ENCODE data around the gene ZMIZ2. TPM values are rescaled to one million over a fixed set of nuclear protein-coding genes. Genes with fewer than 3 reads are reported as not detected.
"Not testable (repeated sequence)": the region's sequence is repeated elsewhere in the genome, so short reads cannot be mapped to it uniquely, and the experiment has no call there.

ZMIZ2 gene
- total and polyA plus RNA-seq, 7 donors, result 11.7 to 32.9 (median 25.0) TPM

DNA sequence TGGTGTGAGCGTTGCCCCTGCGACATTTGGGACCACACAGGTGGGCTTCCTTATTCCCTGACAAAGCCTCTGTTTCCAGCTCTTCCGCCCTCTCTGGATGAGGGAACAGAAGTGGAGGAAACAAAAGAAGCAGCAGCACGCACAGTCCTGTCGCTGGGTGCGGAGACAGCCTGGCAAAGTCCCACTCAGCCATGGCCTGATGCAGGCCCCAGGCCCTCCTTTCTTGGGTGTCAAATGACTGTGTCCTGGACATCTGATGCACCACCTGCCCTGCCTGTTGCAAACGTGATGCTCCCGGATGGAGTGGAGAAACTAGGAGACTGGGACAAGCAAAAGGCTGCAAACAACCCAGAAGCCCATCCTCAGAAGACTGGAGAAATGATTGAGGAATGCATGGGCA lies 20.7 kb downstream of the ZMIZ2 start:
- Histone ChIP-seq H3K4me1 (peaks cover 35% of the 10 kb centered on the region), H3K27ac (no peak overlapping the region), H3K4me3 (no peak overlapping the region), H3K36me3 (ENCODE audit: insufficient read depth in 1 of 2, low read depth in 1 of 2) (peaks cover 3 to 33% of the 10 kb centered on the region in 2 donors), H3K27me3 (ENCODE audit: insufficient read depth in 3 of 3, low read length in 2 of 3) (no peaks in the 10 kb centered on the region), H3K9me3 (no peaks in the 10 kb centered on the region)
- TF ChIP-seq, protein P1, sequence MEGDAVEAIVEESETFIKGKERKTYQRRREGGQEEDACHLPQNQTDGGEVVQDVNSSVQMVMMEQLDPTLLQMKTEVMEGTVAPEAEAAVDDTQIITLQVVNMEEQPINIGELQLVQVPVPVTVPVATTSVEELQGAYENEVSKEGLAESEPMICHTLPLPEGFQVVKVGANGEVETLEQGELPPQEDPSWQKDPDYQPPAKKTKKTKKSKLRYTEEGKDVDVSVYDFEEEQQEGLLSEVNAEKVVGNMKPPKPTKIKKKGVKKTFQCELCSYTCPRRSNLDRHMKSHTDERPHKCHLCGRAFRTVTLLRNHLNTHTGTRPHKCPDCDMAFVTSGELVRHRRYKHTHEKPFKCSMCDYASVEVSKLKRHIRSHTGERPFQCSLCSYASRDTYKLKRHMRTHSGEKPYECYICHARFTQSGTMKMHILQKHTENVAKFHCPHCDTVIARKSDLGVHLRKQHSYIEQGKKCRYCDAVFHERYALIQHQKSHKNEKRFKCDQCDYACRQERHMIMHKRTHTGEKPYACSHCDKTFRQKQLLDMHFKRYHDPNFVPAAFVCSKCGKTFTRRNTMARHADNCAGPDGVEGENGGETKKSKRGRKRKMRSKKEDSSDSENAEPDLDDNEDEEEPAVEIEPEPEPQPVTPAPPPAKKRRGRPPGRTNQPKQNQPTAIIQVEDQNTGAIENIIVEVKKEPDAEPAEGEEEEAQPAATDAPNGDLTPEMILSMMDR (IDR thresholded peaks at IDR 0.05), result no peak
- WGBS, 3 donors, result 23 to 40% (median 26%) methylated on average over 8 of the region's 8 CpGs
- intact Hi-C loops (cut with DNase I), result no loop called here
- ATAC-seq, result peak; percentile 19 to 51 (median 40)
- DNase-seq, result no peak

DNA sequence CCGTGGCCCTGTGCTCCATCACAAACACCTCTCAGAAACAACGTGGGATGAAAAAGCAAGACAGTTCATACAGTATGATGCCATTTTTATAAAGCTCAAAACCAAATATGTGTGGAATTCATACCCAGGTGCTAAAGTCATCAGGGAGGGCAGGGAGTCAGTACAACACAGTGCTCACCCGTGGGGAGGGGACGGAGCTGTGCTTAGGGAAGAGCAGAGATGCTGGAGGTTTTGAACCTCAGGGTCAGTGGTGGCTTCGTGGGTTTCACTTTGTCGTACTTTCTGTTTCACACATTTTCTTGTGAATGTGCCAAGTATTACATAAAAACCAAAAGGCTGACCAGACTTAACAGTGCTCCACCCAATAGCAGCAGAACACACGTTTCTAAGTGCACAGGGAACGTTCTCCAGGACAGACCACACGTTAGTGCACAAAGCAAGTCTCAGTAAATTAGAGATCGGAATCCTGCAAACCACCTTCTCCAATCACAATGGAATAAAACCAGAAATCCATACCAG lies 21.2 kb downstream of the ZMIZ2 start:
- intact Hi-C loops (cut with DNase I), result no loop called here
- TF ChIP-seq, protein P1 (IDR thresholded peaks at IDR 0.05), result no peak
- peak in 3 of 4 donors; percentile 9 to 19 (median 13) for ATAC-seq

DNA sequence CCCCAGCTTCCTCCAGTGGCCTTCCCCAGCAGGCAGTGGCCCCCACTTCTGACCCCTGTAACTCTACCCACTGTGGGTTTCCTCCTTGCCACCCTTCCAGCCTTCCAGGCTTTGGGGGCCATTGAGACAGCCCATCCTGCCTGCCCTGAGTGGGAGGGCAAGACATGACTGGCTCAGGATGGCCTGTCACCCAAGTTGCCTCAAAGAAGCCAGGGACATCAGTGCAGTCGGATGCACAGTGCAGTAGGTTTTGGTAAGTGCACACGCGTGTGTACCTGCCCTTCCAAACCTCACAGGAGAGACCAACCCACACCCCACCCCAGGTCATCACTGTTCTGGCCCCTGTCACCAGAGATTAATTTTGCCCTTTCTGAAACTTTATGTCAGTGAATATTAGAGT lies 22.7 kb downstream of the ZMIZ2 start:
- no peak for DNase-seq

More for the DNA sequence above, 21.2 kb downstream of the ZMIZ2 start:
- peaks cover 3 to 29% of the 10 kb centered on the region in 2 donors for H3K36me3 ChIP-seq (ENCODE audit: insufficient read depth in 1 of 2, low read depth in 1 of 2)
- 10 to 15% (median 11%) methylated on average over 10 of the region's 10 CpGs for WGBS, 3 donors
- H3K27me3 ChIP-seq (ENCODE audit: insufficient read depth in 3 of 3, low read length in 2 of 3), result no peaks in the 10 kb centered on the region
- H3K4me3 ChIP-seq, result no peak overlapping the region
- no peak overlapping the region for H3K27ac ChIP-seq
- no peaks in the 10 kb centered on the region for H3K9me3 ChIP-seq
- H3K4me1 ChIP-seq, result peaks cover 35% of the 10 kb centered on the region
- no peak for DNase-seq

DNA sequence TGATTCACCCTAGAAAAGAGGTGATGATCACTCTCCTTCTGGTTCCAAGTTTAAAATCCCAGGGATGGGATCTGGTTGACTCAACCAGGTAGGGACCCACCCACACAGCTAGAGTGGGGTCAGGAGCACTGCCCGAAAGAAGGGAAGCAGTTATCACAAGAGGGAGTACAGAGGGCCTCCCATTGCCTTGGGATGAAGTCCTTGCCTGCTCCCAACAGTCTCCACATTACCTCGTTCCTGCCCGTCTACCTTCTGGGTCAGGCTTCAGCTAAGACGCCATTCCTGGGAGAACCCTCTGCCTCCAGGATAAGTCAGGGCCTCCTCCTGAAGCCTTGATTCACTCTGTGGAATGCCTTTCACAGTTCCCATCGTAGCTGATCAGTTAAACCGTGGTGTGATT lies 23.8 kb downstream of the ZMIZ2 start:
- peaks cover 0 to 3% of the 10 kb centered on the region in 2 donors for H3K36me3 ChIP-seq (ENCODE audit: insufficient read depth in 1 of 2, low read depth in 1 of 2)
- no peak for ATAC-seq
- 62 to 69% (median 66%) methylated on average over 6 of the region's 6 CpGs for WGBS, 3 donors
- no peak overlapping the region for H3K27ac ChIP-seq
- H3K9me3 ChIP-seq, result no peaks in the 10 kb centered on the region
- TF ChIP-seq, protein P1 (IDR thresholded peaks at IDR 0.05), result no peak
- peaks cover 34% of the 10 kb centered on the region for H3K4me1 ChIP-seq
- no peak overlapping the region for H3K4me3 ChIP-seq
- H3K27me3 ChIP-seq (ENCODE audit: insufficient read depth in 3 of 3, low read length in 2 of 3), result no peaks in the 10 kb centered on the region
- no peak for DNase-seq
- intact Hi-C loops (cut with DNase I), result no loop called here

More for the DNA sequence above, 22.7 kb downstream of the ZMIZ2 start:
- H3K27ac ChIP-seq, result no peak overlapping the region
- no peaks in the 10 kb centered on the region for H3K9me3 ChIP-seq
- H3K36me3 ChIP-seq (ENCODE audit: insufficient read depth in 1 of 2, low read depth in 1 of 2), result peaks cover 0 to 14% of the 10 kb centered on the region in 2 donors
- H3K4me3 ChIP-seq, result no peak overlapping the region
- intact Hi-C loops (cut with DNase I), result no loop called here
- no peak for ATAC-seq
- TF ChIP-seq, protein P1 (IDR thresholded peaks at IDR 0.05), result no peak
- H3K4me1 ChIP-seq, result peaks cover 35% of the 10 kb centered on the region
- no peaks in the 10 kb centered on the region for H3K27me3 ChIP-seq (ENCODE audit: insufficient read depth in 3 of 3, low read length in 2 of 3)
- WGBS, 3 donors, result 60 to 83% (median 60%) methylated on average over 3 of the region's 3 CpGs

DNA sequence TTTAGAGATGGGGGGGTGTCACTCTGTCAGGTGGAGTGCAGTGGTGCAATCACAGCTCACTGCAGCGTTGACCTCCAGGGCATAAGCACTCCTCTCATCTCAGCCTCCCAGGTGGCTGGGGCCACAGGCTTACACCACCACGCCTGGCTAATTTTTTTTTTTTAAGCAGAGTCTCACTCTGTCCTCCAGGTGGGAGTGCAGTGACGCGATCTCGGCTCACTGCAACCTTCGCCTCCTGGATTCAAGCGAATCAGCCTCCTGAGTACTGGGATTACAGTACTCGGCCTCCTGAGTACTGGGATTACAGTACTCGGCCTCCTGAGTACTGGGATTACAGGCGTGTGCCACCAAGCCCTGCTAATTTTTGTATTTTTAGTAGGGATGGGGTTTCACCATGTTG lies 24.2 kb downstream of the ZMIZ2 start:
- TF ChIP-seq, protein P1 (IDR thresholded peaks at IDR 0.05), result no peak
- Histone ChIP-seq H3K27ac (no peak overlapping the region), H3K36me3 (ENCODE audit: insufficient read depth in 1 of 2, low read depth in 1 of 2) (no peaks in the 10 kb centered on the region), H3K9me3 (no peaks in the 10 kb centered on the region), H3K27me3 (ENCODE audit: insufficient read depth in 3 of 3, low read length in 2 of 3) (no peaks in the 10 kb centered on the region), H3K4me3 (no peak overlapping the region), H3K4me1 (peaks cover 30% of the 10 kb centered on the region)
- WGBS, 3 donors, result 60 to 78% (median 67%) methylated on average over 10 of the region's 10 CpGs
- DNase-seq, result no peak
- ATAC-seq, result no peak
- intact Hi-C loops (cut with DNase I), result no loop called here

DNA sequence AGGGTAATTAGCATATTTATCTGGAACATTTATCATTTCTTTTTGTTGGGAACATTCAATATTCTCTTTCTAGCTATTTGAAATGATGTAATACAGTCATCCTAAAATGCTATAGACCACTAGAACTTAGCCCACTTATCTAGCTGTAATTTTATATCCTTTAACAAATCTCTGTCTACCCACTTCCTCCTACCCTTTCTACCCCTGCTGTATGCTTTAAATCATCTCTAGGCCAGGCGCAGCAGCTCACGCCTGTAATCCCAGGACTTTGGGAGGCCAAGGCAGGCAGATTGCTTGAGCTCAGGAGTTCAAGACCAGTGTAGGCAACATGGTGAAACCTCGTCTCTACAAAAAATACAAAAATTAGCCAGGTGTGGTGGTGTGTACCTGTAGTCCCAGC lies 25.8 kb downstream of the ZMIZ2 start:
- intact Hi-C loops (cut with DNase I), result not testable (repeated sequence)

More for the DNA sequence above, 25.8 kb downstream of the ZMIZ2 start:
- not testable (repeated sequence) for H3K9me3 ChIP-seq; H3K27me3 ChIP-seq (ENCODE audit: insufficient read depth in 3 of 3, low read length in 2 of 3); H3K4me3 ChIP-seq; H3K36me3 ChIP-seq (ENCODE audit: insufficient read depth in 1 of 2, low read depth in 1 of 2); ATAC-seq; DNase-seq; H3K27ac ChIP-seq
- peaks cover 13% of the 10 kb centered on the region for H3K4me1 ChIP-seq
- WGBS, 3 donors, result 76 to 84% (median 79%) methylated on average over 3 of the region's 3 CpGs
